ENCODE results near the gene PROK1.

Gene PROK1

GRCh38 chr1:110494522-110495406 lies 43.8 kb downstream of the PROK1 start:
- H3K36me3 ChIP-seq (ENCODE audit: control insufficient read depth, insufficient read depth, low read length), result no peaks in the 10 kb centered on the region
- H3K27ac ChIP-seq (ENCODE audit: insufficient read depth, low read depth, low read length, poor library complexity, severe bottlenecking), result no peak overlapping the region
- H3K27me3 ChIP-seq (ENCODE audit: control insufficient read depth, insufficient read depth, low read length, poor library complexity, severe bottlenecking), result no peaks in the 10 kb centered on the region
- H3K4me3 ChIP-seq (ENCODE audit: insufficient read depth, low read depth, low read length), result no peak overlapping the region
- H3K4me1 ChIP-seq (ENCODE audit: control insufficient read depth, insufficient read depth, low read length), result peaks cover 18% of the 10 kb centered on the region
- WGBS, 2 experiments, result 41% methylated on average over 21 of the region's 21 CpGs
- no peaks in the 10 kb centered on the region for H3K9me3 ChIP-seq (ENCODE audit: control insufficient read depth, low read length)

GRCh38 chr1:110495926-110496600 lies 45.1 kb downstream of the PROK1 start:
- 32 to 35% methylated on average over 8 of the region's 8 CpGs for WGBS, 2 experiments
- H3K4me1 ChIP-seq (ENCODE audit: control insufficient read depth, insufficient read depth, low read length), result peaks cover 18% of the 10 kb centered on the region
- H3K4me3 ChIP-seq (ENCODE audit: insufficient read depth, low read depth, low read length), result no peak overlapping the region
- no peaks in the 10 kb centered on the region for H3K9me3 ChIP-seq (ENCODE audit: control insufficient read depth, low read length)
- no peaks in the 10 kb centered on the region for H3K27me3 ChIP-seq (ENCODE audit: control insufficient read depth, insufficient read depth, low read length, poor library complexity, severe bottlenecking)
- no peak overlapping the region for H3K27ac ChIP-seq (ENCODE audit: insufficient read depth, low read depth, low read length, poor library complexity, severe bottlenecking)
- H3K36me3 ChIP-seq (ENCODE audit: control insufficient read depth, insufficient read depth, low read length), result no peaks in the 10 kb centered on the region

- Histone ChIP-seq H3K27me3 (ENCODE audit: control insufficient read depth, insufficient read depth, low read length, poor library complexity, severe bottlenecking) (no peaks in the 10 kb centered on the region), H3K36me3 (ENCODE audit: control insufficient read depth, insufficient read depth, low read length) (no peaks in the 10 kb centered on the region), H3K9me3 (ENCODE audit: control insufficient read depth, low read length) (no peaks in the 10 kb centered on the region), H3K4me1 (ENCODE audit: control insufficient read depth, insufficient read depth, low read length) (peaks cover 18% of the 10 kb centered on the region), H3K4me3 (ENCODE audit: insufficient read depth, low read depth, low read length) (no peak overlapping the region), H3K27ac (ENCODE audit: insufficient read depth, low read depth, low read length, poor library complexity, severe bottlenecking) (no peak overlapping the region)
- 80 to 81% methylated on average over 6 of the region's 6 CpGs for WGBS, 2 experiments
These were observed 47.3 kb downstream of the PROK1 start for GRCh38 chr1:110498270-110498669.

GRCh38 chr1:110501488-110502132 lies 50.7 kb downstream of the PROK1 start:
- Histone ChIP-seq H3K9me3 (ENCODE audit: control insufficient read depth, low read length) (no peaks in the 10 kb centered on the region), H3K27me3 (ENCODE audit: control insufficient read depth, insufficient read depth, low read length, poor library complexity, severe bottlenecking) (no peaks in the 10 kb centered on the region), H3K4me1 (ENCODE audit: control insufficient read depth, insufficient read depth, low read length) (peaks cover 5% of the 10 kb centered on the region), H3K4me3 (ENCODE audit: insufficient read depth, low read depth, low read length) (no peak overlapping the region), H3K27ac (ENCODE audit: insufficient read depth, low read depth, low read length, poor library complexity, severe bottlenecking) (no peak overlapping the region), H3K36me3 (ENCODE audit: control insufficient read depth, insufficient read depth, low read length) (no peaks in the 10 kb centered on the region)
- 93 to 95% methylated on average over 6 of the region's 6 CpGs for WGBS, 2 experiments

- 94% methylated on average over 7 of the region's 8 CpGs for WGBS, 2 experiments
- H3K27me3 ChIP-seq (ENCODE audit: control insufficient read depth, insufficient read depth, low read length, poor library complexity, severe bottlenecking), result no peaks in the 10 kb centered on the region
These were observed 51.6 kb downstream of the PROK1 start for GRCh38 chr1:110502402-110503151.

GRCh38 chr1:110503471-110503870 lies 52.5 kb downstream of the PROK1 start:
- Histone ChIP-seq H3K36me3 (ENCODE audit: control insufficient read depth, insufficient read depth, low read length) (no peaks in the 10 kb centered on the region), H3K27ac (ENCODE audit: insufficient read depth, low read depth, low read length, poor library complexity, severe bottlenecking) (no peak overlapping the region), H3K27me3 (ENCODE audit: control insufficient read depth, insufficient read depth, low read length, poor library complexity, severe bottlenecking) (no peaks in the 10 kb centered on the region), H3K9me3 (ENCODE audit: control insufficient read depth, low read length) (no peaks in the 10 kb centered on the region), H3K4me1 (ENCODE audit: control insufficient read depth, insufficient read depth, low read length) (peaks cover 15% of the 10 kb centered on the region), H3K4me3 (ENCODE audit: insufficient read depth, low read depth, low read length) (no peak overlapping the region)
- WGBS, 2 experiments, result 94 to 96% methylated on average over 5 of the region's 5 CpGs

More at GRCh38 chr1:110502402-110503151, 51.6 kb downstream of the PROK1 start:
- no peaks in the 10 kb centered on the region for H3K9me3 ChIP-seq (ENCODE audit: control insufficient read depth, low read length)
- no peaks in the 10 kb centered on the region for H3K36me3 ChIP-seq (ENCODE audit: control insufficient read depth, insufficient read depth, low read length)
- no peak overlapping the region for H3K27ac ChIP-seq (ENCODE audit: insufficient read depth, low read depth, low read length, poor library complexity, severe bottlenecking)
- H3K4me3 ChIP-seq (ENCODE audit: insufficient read depth, low read depth, low read length), result no peak overlapping the region
- peaks cover 8% of the 10 kb centered on the region for H3K4me1 ChIP-seq (ENCODE audit: control insufficient read depth, insufficient read depth, low read length)

- WGBS, 2 experiments, result 90 to 93% methylated on average over 7 of the region's 7 CpGs
- Histone ChIP-seq H3K4me3 (ENCODE audit: insufficient read depth, low read depth, low read length) (no peak overlapping the region), H3K27ac (ENCODE audit: insufficient read depth, low read depth, low read length, poor library complexity, severe bottlenecking) (no peak overlapping the region)
These were observed 53.3 kb downstream of the PROK1 start for GRCh38 chr1:110504226-110504625.

GRCh38 chr1:110505596-110505995 lies 54.6 kb downstream of the PROK1 start:
- WGBS, 2 experiments, result 68 to 72% methylated on average over 3 of the region's 3 CpGs
- Histone ChIP-seq H3K36me3 (ENCODE audit: control insufficient read depth, insufficient read depth, low read length) (no peaks in the 10 kb centered on the region), H3K27ac (ENCODE audit: insufficient read depth, low read depth, low read length, poor library complexity, severe bottlenecking) (no peak overlapping the region), H3K9me3 (ENCODE audit: control insufficient read depth, low read length) (no peaks in the 10 kb centered on the region), H3K27me3 (ENCODE audit: control insufficient read depth, insufficient read depth, low read length, poor library complexity, severe bottlenecking) (no peaks in the 10 kb centered on the region), H3K4me3 (ENCODE audit: insufficient read depth, low read depth, low read length) (no peak overlapping the region), H3K4me1 (ENCODE audit: control insufficient read depth, insufficient read depth, low read length) (peaks cover 15% of the 10 kb centered on the region)

More at GRCh38 chr1:110504226-110504625, 53.3 kb downstream of the PROK1 start:
- Histone ChIP-seq H3K36me3 (ENCODE audit: control insufficient read depth, insufficient read depth, low read length) (no peaks in the 10 kb centered on the region), H3K9me3 (ENCODE audit: control insufficient read depth, low read length) (no peaks in the 10 kb centered on the region), H3K4me1 (ENCODE audit: control insufficient read depth, insufficient read depth, low read length) (peaks cover 15% of the 10 kb centered on the region), H3K27me3 (ENCODE audit: control insufficient read depth, insufficient read depth, low read length, poor library complexity, severe bottlenecking) (no peaks in the 10 kb centered on the region)

- Histone ChIP-seq H3K4me3 (ENCODE audit: insufficient read depth, low read depth, low read length) (no peak overlapping the region), H3K9me3 (ENCODE audit: control insufficient read depth, low read length) (no peaks in the 10 kb centered on the region), H3K27me3 (ENCODE audit: control insufficient read depth, insufficient read depth, low read length, poor library complexity, severe bottlenecking) (no peaks in the 10 kb centered on the region), H3K27ac (ENCODE audit: insufficient read depth, low read depth, low read length, poor library complexity, severe bottlenecking) (no peak overlapping the region), H3K4me1 (ENCODE audit: control insufficient read depth, insufficient read depth, low read length) (peaks cover 15% of the 10 kb centered on the region), H3K36me3 (ENCODE audit: control insufficient read depth, insufficient read depth, low read length) (no peaks in the 10 kb centered on the region)
- WGBS, 2 experiments, result 90 to 95% methylated on average over 4 of the region's 4 CpGs
These were observed 55.6 kb downstream of the PROK1 start for GRCh38 chr1:110506541-110506940.
